Stimulated activated effector memory CD8-positive, alpha-beta T cell treated with anti-CD3 and anti-CD28 coated beads, Interleukin-12 subunit alpha, Interleukin-12 subunit beta, amount 100 ng/mL, for 72 hours (primary cell): ENCODE measurements around the gene SBF2.

Experiments
- ATAC-seq: fragments of 150-1000 bp; cut with Tn5 transposase; 2 replicates; pipeline ENCODE4 v1.10.0; 2021
- DNase-seq, 2 donors: peaks; one replicate each; pipeline ENCODE4 v3.0.0; 2021 to 2022; ENCODE audit warnings: low spot score in 2 of 2
- H3K27ac Mint-ChIP-seq: one replicate; pipeline ENCODE4 v1.8.0; 2022; ENCODE audit warnings: mild to moderate bottlenecking, mixed read lengths
- H3K36me3 Mint-ChIP-seq: one replicate; pipeline ENCODE4 v1.8.0; 2022; ENCODE audit warnings: mild to moderate bottlenecking, mixed read lengths
- H3K4me1 Mint-ChIP-seq: one replicate; pipeline ENCODE4 v1.8.0; 2022; ENCODE audit warnings: mixed read lengths
- H3K4me3 Mint-ChIP-seq: one replicate; pipeline ENCODE4 v1.8.0; 2022; ENCODE audit warnings: mild to moderate bottlenecking, mixed read lengths
- H3K9me3 Mint-ChIP-seq: one replicate; pipeline ENCODE4 v1.8.0; 2022; ENCODE audit warnings: mixed read lengths

Gene SBF2

DNA sequence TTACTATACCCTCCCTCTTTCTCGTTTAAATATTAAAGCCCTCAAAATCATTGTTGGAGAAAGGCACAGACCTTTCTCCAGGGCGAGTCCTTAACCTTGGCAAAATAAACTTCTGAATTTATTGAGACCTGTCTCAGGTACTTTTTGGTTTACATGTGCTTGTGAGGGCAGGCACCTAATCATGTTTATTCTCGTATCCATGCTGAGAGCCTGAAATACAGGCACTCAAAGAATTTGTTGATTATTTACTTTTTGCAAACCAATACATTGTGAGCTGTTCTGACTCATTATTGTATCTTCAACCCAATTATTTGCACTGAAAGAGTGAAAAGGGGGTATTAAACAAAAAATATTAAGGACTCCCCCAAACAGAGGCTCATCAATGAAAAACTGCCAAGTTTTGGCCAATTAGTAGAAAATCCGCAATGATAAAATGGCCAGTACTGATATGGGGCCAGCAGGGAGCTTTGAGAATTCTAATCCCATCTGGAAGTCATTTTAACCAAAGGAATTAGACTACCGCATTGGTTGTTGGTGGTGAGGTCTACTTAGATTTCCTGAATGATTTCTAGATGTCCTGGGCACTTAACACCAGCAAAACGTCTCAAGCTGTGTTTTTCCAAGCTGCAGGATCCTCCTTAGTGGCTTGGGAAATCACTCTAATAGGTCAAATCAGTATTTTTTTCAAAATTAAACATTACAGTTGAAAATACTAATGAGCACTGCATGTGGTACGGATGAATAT lies 472.8 kb downstream of the SBF2 start:
- ATAC-seq = no peak
- Mint-ChIP-seq H3K4me3 (no peak overlapping the region), H3K36me3 (no peaks in the 10 kb centered on the region), H3K27ac (no peak overlapping the region), H3K9me3 (no peaks in the 10 kb centered on the region), H3K4me1 (no peaks in the 10 kb centered on the region)
- no peak for DNase-seq

DNA sequence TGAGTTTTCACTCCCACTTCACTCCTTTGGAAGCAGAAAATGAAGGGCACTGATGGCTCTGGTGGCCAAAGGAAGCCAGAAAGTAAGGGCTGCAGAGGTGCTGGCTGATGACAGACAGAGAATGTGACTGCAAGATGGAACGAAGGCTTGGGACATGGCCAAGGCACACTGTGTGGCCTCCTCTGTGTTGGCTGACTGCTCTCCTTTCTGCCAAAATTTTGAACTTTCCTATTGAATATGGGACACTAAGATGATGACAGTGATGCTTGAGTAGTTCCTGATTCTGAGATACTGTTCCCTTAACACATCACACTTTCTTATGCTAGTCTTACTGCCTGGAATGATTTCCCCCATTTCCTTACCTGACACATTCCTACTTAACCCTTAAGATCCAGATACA lies 473.8 kb downstream of the SBF2 start:
- no peak for ATAC-seq
- no peaks in the 10 kb centered on the region for H3K36me3 Mint-ChIP-seq
- no peaks in the 10 kb centered on the region for H3K9me3 Mint-ChIP-seq
- DNase-seq = no peak
- no peak overlapping the region for H3K27ac Mint-ChIP-seq
- H3K4me3 Mint-ChIP-seq = no peak overlapping the region
- no peaks in the 10 kb centered on the region for H3K4me1 Mint-ChIP-seq

DNA sequence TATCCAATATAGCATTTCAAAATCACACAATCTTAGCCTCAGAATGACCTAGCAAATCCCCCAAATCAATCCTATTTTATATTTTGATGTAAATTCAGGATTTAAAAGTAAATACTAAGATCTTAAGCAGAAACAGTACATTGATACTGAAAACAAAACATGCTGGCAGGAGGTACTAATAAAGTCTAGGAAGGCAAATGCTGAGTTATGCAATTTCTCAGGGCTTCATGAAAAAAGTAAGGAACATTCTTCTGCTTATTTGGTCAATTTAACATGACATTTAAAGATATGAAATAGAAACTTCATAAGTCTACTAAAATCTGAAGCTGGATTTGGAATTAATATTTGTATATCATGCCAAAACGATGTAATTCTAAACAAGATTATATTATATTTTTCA lies 476.8 kb downstream of the SBF2 start:
- H3K4me1 Mint-ChIP-seq = no peaks in the 10 kb centered on the region
- no peak overlapping the region for H3K4me3 Mint-ChIP-seq

DNA sequence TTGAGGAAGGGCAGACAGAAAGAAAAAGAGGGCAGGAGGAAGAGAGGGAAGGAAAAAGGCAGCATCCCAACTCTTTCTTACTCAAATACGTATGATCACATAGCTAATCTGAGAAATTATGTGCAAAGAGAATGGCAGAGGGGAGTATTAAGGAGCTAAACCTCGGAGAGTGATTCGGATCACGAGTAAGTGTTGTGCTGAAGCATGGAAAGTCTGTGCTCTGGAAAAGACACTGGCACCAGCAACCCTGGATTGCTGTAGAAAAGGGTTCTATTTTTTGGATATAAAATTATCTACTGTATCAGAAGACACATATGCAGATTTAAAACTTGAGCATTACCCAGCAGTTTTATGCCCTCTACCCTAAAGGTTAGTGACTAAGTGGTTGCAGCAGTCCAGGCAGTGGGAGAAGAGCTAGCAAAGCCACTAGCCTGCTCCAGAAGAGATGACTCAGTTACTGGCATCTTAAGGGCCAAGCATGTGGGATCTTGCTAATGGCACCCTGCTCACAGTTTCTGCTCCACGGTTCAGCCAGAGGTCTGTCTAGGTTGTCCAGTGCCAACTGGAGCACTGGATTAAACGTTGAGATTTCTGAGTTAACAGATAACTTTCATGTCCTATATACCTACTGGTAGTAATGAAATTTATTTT lies 478.4 kb downstream of the SBF2 start:
- Mint-ChIP-seq H3K4me1 (no peaks in the 10 kb centered on the region), H3K36me3 (no peaks in the 10 kb centered on the region), H3K27ac (no peak overlapping the region), H3K9me3 (no peaks in the 10 kb centered on the region), H3K4me3 (no peak overlapping the region)
- DNase-seq = no peak
- ATAC-seq = no peak

More for the DNA sequence above, 476.8 kb downstream of the SBF2 start:
- H3K27ac Mint-ChIP-seq = no peak overlapping the region
- H3K36me3 Mint-ChIP-seq = no peaks in the 10 kb centered on the region
- no peak for DNase-seq
- H3K9me3 Mint-ChIP-seq = no peaks in the 10 kb centered on the region
- ATAC-seq = no peak

DNA sequence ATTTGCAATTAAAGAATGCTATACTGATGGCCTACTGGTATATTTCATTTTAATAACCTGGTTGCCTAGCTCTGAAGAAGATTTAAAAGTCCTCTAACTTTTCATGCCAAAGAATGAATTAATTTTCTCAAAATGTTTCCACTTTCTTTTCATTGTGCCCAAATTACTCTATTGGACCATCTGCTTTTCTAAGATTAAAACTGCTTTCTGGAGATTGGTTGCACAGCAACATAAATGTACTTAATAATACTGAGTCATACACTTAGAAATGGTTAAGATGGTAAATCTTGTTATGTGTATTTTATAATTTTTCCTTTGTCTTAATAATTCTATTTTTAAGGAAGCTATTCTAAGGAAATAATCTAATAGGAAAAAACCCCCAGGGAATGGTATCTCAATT lies 479.9 kb downstream of the SBF2 start:
- Mint-ChIP-seq H3K4me3 (no peak overlapping the region), H3K9me3 (no peaks in the 10 kb centered on the region), H3K27ac (no peak overlapping the region), H3K4me1 (no peaks in the 10 kb centered on the region), H3K36me3 (peaks cover 7% of the 10 kb centered on the region)
- no peak for ATAC-seq
- DNase-seq = no peak

DNA sequence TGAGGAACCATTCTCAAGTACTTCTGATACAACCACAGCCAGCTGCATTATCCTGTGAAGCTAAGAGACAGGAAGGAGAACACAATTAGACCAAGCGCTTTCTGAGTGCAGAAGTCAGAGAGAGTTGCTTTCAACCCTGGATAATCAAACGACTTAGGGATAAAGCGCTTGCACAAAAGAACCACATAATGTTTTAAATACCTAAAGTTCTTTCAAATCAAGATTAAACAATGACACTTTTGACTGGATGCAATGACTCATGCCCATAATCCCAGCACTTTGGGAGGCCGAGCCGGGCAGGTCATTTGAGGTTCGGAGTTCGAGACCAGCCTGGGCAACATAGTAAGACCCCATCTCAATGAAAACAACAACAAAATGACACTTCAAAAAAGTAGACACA lies 485.1 kb downstream of the SBF2 start:
- H3K4me1 Mint-ChIP-seq = no peaks in the 10 kb centered on the region
- no peak overlapping the region for H3K27ac Mint-ChIP-seq
- DNase-seq (no peak), ATAC-seq (no peak)
- no peaks in the 10 kb centered on the region for H3K9me3 Mint-ChIP-seq
- H3K36me3 Mint-ChIP-seq = peaks cover 10% of the 10 kb centered on the region
- no peak overlapping the region for H3K4me3 Mint-ChIP-seq

DNA sequence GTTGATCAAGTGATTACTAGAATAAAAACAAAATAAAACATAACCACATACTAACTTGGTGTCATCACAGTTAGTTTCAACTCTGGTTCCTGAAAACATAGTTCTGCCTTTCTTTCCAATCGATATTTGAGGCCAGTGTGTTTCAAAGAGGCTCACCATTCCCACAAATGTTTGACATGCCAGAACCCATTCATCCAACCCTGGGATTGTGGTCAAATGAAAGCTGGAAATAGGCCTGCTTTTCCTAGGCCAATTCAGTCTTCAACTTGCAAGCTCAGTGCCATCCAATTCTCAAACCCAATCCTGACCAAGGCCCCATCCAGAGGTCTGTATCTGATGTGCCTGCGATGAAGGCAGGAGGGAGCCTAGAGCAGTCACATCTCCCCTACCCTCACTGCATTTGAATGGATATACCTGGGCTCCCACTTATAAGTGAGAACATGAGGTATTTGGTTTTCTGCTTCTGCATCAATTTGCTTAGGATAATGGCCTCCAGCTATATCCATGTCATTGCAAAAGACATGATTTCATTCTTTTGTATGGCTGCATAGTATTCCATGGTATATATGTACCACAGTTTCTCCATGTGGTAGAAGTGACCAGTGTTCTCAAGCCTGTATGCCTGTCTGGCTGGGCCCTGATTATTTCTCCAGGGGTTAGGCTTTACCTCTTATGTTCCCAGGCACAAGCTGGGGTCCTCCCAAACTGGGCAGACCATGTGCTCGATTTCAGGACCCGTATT lies 486.9 kb downstream of the SBF2 start:
- H3K4me3 Mint-ChIP-seq = no peak overlapping the region
- ATAC-seq (no peak), DNase-seq (no peak)
- H3K9me3 Mint-ChIP-seq = no peaks in the 10 kb centered on the region
- H3K36me3 Mint-ChIP-seq = peaks cover 10% of the 10 kb centered on the region
- H3K4me1 Mint-ChIP-seq = no peaks in the 10 kb centered on the region
- no peak overlapping the region for H3K27ac Mint-ChIP-seq

DNA sequence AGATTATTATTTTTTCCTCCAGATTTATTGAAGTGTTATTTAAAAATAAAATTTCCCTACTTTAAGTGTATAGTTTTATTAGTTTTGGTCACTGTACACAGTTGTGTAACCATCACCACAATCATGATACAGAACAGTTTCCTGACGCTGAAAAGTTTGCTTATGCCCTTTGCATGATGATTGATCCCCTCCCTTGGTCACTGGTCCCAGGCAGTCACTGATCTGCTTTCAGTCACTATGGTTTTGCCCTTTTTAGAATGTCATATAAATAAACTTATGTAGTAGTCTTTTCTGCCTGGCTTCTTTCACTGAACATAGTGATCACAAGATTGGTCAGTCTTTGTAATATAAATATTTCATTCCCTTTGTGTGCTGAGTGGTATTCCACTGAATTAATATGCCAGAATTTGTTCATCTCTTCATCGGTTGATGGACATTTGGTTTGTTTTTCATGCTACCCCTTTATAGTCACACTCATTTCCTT lies 489.6 kb downstream of the SBF2 start:
- no peaks in the 10 kb centered on the region for H3K4me1 Mint-ChIP-seq
- H3K9me3 Mint-ChIP-seq = no peaks in the 10 kb centered on the region
- ATAC-seq = no peak
- no peak overlapping the region for H3K4me3 Mint-ChIP-seq
- peaks cover 6% of the 10 kb centered on the region for H3K36me3 Mint-ChIP-seq
- no peak overlapping the region for H3K27ac Mint-ChIP-seq
- no peak for DNase-seq

DNA sequence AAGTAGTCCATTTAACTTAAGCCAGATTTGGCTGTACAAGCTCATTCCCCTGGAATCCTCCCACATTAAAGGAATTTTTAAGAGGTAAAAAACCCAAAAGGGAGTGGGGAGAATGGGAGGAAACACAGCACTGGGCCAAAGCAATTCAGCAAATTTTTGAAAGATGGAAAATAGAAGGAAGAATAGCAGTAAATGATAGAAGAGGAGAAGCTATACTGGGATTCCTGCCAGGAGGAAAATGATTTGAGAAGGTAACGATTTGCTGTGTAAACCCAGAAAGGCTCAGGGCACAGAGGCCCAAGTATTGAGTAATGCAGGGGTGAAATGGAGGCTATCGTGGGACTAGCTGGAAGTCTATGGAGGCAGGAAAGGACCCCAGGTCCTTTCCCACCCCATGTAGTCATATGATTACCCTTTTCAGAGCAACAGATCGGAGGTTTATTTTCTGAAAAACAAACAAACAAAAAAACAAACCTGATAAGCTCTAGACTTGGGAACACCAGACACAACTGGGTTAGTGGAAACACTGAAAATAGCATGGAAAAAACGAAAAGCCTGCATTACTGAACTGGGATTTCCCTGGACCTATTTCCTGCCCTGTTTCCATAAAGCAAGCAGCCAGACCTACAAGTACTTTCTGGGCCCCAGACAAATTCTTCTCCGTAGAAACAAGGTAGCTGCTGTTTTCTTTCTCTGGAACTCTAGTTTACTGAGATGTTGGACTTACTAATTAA lies 490.2 kb downstream of the SBF2 start:
- DNase-seq = no peak
- Mint-ChIP-seq H3K4me3 (no peak overlapping the region), H3K4me1 (no peaks in the 10 kb centered on the region), H3K27ac (no peak overlapping the region), H3K36me3 (peaks cover under 1% of the 10 kb centered on the region), H3K9me3 (no peaks in the 10 kb centered on the region)
- no peak for ATAC-seq

DNA sequence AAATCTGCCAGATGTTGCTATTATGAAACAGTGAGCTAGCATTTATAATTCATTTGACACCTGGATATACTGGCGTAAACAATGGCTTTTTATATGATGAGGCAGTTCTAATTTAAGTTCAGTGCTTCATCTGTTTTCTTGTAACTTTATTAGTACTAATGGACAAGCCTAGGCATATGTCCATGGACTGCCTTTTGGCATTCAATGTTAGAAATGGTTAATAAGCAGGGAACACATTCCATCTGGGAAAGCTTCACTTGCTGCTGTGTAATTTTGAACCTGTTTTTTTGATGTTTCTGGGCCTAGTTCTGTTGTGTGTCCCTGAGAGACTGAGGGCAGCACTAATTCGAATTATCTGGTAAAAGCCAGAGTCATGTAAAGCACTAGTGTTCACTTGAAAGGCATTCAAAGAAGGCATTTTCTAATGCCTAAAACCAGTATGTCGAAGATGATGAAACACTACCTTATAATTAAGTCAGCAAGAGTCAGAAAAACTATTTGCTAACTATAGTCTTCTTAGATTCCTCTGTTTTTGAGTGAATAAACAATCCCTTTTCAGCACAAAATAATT lies 491.6 kb downstream of the SBF2 start:
- DNase-seq = no peak
- Mint-ChIP-seq H3K4me1 (no peaks in the 10 kb centered on the region), H3K4me3 (no peak overlapping the region), H3K36me3 (no peaks in the 10 kb centered on the region), H3K27ac (no peak overlapping the region), H3K9me3 (no peaks in the 10 kb centered on the region)
- no peak for ATAC-seq

DNA sequence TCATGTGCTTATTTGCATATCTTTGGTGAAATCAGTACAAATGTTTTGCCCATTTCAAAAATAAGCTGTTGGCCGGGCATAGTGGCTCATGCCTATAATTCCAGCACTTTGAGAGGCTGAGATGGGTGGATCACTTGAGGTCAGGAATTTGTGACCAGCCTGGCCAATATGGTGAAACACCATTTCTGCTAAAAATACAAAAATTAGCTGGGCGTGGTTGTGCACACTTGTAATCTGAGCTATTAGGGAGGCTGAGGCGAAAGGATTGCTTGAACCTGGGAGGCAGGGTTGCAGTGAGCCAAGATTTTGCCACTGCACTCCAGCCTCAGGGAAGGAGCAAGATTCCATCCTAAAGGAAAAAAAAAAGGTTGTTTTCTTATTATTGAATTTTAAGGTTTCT lies 494.1 kb downstream of the SBF2 start:
- no peaks in the 10 kb centered on the region for H3K9me3 Mint-ChIP-seq
- H3K36me3 Mint-ChIP-seq = no peaks in the 10 kb centered on the region
- no peak overlapping the region for H3K4me3 Mint-ChIP-seq
- H3K27ac Mint-ChIP-seq = no peak overlapping the region
- ATAC-seq (no peak), DNase-seq (no peak)
- H3K4me1 Mint-ChIP-seq = no peaks in the 10 kb centered on the region

DNA sequence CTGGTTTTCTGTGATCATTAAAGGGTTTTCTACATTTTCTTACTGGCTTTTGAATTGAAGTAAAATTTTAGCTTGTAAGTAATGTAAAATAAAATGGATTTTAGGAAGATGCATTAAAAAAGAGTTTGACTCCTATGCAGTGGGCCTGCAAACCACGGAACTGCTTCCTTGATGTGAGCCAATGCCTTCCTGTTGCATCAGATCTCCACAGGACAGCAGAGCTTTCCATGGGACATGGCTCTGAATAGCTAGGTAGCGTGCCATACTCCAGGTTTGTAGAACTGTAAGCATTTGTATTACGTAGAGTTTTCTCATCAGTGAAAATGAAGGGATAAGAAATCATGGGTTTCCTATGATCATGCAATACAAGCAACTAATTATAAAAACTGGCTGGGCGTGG lies 496.7 kb downstream of the SBF2 start:
- Mint-ChIP-seq H3K4me1 (no peaks in the 10 kb centered on the region), H3K36me3 (no peaks in the 10 kb centered on the region), H3K9me3 (no peaks in the 10 kb centered on the region), H3K4me3 (no peak overlapping the region), H3K27ac (no peak overlapping the region)
- DNase-seq (no peak), ATAC-seq (no peak)

DNA sequence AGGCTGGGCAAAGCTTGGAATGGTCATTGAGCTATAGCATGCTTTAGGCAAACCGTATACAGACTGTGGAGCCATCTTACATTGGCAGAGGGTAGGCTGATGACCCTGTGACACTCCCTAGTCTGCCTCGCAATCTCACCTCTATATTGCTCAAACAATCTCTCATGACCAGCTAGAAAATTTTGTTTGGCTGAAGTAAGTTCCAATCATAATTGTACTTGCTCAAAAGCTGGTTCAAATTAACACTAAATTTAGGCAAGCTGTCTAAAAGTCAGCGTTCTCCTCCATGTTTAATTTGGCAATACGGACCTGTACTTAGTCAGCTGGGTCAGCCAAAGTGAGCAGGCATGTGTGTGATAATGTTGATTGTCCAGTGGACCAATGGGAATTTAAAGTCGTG lies 497.2 kb downstream of the SBF2 start:
- Mint-ChIP-seq H3K9me3 (no peaks in the 10 kb centered on the region), H3K27ac (no peak overlapping the region), H3K4me1 (no peaks in the 10 kb centered on the region), H3K36me3 (no peaks in the 10 kb centered on the region), H3K4me3 (no peak overlapping the region)
- ATAC-seq (no peak), DNase-seq (no peak)

DNA sequence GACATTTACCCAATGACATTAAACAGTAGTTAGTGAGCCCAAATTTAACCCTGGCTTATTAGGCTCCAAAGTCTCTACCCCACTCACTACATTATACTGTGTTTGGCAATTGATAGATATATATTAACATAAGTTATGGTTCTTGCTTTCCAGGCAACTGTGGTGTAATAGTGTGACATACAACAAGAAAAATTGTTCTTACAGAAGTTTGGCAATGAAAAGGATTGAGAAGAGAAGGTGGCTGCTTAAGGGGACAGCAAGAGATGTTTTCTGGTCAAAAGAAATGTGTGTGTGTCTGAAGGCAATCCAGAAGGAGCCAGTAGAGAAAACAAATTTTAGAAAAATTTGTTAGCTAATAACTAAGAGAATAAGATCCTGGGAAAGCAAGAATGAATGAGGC lies 497.8 kb downstream of the SBF2 start:
- ATAC-seq = no peak
- Mint-ChIP-seq H3K4me3 (no peak overlapping the region), H3K4me1 (no peaks in the 10 kb centered on the region), H3K9me3 (no peaks in the 10 kb centered on the region), H3K27ac (no peak overlapping the region), H3K36me3 (no peaks in the 10 kb centered on the region)
- DNase-seq = no peak

DNA sequence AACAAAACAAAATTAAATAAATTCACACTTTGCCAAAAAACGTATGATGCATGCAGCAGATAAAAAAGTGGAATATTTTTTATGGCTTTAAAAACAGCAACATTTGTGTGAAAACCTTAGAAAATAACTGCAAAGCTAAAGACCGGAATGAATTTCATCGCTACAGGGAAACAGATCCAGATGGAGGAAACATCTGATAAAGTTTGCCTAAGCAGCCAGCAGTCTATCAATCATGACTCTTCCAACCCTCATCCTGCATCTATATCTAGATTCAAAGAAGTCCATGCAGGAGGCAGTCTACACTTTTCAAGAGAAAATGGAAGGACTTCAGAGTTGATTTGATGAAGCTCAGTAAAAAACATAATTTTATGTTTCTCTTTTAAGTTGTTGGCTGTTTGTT lies 503.3 kb downstream of the SBF2 start:
- no peak for ATAC-seq
- Mint-ChIP-seq H3K9me3 (no peaks in the 10 kb centered on the region), H3K4me1 (no peaks in the 10 kb centered on the region), H3K36me3 (peaks cover 19% of the 10 kb centered on the region), H3K4me3 (no peak overlapping the region), H3K27ac (no peak overlapping the region)
- no peak for DNase-seq
